Measurements from ENCODE around the gene NDUFB8.
A peak's percentile ranks its signal among the peaks of the same experiment; 100 is the strongest.

The NDUFB8 gene

GRCh38 chr10:100569687-100570481 lies 40.2 kb upstream of the NDUFB8 start:
- in situ Hi-C loops (cut with MboI; ENCODE audit: low pct_unique_long_range_greater_than_20kb, low sequenced_read_pairs, unreplicated experiment): no loop called here
- no peak for DNase-seq (ENCODE audit: low spot score)

DNA sequence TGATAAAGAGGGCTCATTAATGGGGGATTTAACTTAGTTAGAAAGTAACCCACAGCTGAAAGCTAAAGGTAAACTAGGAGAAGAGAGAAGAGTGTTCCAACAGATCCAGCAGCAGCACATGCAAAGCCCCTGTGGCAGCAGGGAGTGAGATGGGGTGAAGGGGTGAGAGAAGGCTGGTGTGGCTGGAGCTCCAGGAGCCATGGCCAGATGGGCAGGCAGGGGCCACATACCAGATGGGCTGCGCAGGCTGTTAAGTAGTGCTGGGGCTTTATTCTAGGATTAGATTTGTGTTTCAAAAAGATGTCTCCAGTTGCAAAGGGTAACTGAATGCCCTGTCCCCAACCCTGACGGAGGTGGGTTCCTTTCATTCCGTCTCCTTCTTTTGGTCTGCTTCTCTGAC lies 39.2 kb upstream of the NDUFB8 start:
- in situ Hi-C loops (cut with MboI; ENCODE audit: low pct_unique_long_range_greater_than_20kb, low sequenced_read_pairs, unreplicated experiment): no loop called here
- TF ChIP-seq CTCF (IDR thresholded peaks at IDR 0.05; ENCODE audit: extremely low read depth, insufficient read depth, missing control alignments): no peak
- no peak for DNase-seq (ENCODE audit: low spot score)

More at GRCh38 chr10:100569687-100570481, 40.2 kb upstream of the NDUFB8 start:
- TF ChIP-seq CTCF (IDR thresholded peaks at IDR 0.05; ENCODE audit: extremely low read depth, insufficient read depth, missing control alignments): peak; percentile 9

DNA sequence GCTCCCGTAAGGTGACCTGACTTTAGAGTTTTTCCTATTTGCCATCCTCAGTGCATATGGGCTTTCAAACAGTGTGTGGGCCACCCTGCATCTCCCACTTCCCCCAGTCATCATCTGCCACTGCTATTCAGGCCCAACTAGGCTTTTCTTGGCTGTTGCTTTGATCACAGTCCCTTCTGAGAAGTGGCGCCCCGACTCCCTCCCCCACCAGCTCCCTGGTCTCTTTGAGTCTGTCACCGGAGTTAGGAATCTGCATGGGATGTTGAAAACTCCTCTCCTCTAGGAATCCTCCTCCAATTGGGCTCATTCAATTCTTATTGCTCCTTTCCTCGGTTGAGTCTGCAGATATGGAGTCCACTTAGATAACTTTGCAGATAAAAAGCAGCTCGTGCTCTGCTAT lies 38.2 kb upstream of the NDUFB8 start:
- no peak for TF ChIP-seq CTCF (IDR thresholded peaks at IDR 0.05; ENCODE audit: extremely low read depth, insufficient read depth, missing control alignments)
- no peak for DNase-seq (ENCODE audit: low spot score)

DNA sequence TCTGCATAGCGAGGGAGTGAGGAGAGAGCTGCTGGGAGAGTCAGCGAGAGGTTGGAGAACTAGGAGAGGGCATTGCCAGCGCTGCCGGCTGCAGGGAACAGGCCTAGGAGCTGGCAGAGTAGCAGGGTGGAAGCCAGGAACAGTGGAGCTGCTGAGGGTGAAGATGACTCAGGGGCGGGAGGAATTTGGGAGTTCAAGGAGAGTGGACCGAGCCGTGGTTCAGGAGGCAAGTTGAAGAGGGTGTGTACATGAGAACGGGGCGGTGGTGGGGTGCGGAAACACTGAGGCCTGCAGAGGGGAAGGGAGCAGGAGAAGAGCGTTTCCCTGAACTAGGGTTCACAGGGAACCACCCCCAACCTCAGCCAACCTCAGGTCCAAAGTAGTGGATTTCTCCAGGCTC lies 37.6 kb upstream of the NDUFB8 start:
- no peak for DNase-seq (ENCODE audit: low spot score)
- in situ Hi-C loops (cut with MboI; ENCODE audit: low pct_unique_long_range_greater_than_20kb, low sequenced_read_pairs, unreplicated experiment): no loop called here
- TF ChIP-seq CTCF (IDR thresholded peaks at IDR 0.05; ENCODE audit: extremely low read depth, insufficient read depth, missing control alignments): no peak

More for the DNA sequence above, 38.2 kb upstream of the NDUFB8 start:
- in situ Hi-C loops (cut with MboI; ENCODE audit: low pct_unique_long_range_greater_than_20kb, low sequenced_read_pairs, unreplicated experiment): no loop called here

DNA sequence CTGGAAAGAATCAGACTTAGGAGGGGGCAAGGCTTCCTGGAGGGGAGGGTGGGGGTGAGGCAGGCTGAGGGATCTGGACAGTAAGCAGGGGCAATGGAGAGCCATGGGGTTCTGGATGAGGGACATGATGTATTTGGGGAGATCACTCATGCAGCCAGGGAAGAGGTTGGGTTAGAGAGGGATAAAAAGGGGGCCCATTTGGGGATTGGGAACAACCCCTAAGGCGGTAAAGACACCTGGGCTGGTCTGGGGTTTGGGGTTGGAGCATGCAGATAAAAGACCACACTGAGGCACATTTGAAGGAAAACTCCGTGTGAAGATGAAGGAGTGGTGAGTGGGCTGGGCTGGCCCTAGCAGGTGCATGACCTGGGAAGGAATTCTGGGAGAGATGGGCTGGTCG lies 36.9 kb upstream of the NDUFB8 start:
- in situ Hi-C loops (cut with MboI; ENCODE audit: low pct_unique_long_range_greater_than_20kb, low sequenced_read_pairs, unreplicated experiment): no loop called here

DNA sequence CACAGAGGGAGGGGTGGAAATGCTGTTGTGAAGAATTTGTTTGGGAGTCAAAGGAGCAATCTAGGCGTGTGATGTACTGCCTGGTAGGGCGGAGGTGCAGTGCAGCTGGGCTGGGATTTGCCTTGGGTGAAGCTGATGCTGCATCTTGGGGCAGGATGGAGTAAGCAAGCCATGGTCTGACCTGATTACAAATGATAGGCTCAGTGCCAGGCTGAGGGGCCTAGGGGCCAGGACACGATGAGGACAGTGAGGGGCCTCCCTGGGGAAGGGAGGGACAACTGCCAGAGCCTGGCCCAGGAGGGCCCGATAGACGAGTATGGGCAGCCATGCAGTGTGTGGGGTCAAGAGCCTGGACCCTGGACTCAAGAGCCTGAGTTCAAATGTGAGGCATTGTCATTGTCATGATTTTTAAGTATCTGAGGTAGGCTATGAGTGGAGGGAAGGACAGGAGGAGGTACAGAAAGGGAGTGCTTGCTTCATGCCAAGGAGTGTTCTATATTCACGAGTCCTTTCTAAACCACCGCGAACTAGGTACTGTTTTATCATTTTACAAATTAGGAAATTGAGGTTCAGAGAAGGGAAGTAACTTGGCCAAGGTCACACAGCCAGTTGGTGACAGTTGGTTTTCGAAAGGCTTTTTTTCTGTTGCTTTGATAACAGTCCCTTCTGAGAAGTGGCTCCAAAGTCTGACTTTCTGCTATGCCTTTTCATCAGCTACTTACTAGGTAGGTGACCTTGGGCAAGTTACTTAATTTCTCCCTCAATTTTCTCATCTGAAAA lies 35.7 kb upstream of the NDUFB8 start:
- TF ChIP-seq CTCF (IDR thresholded peaks at IDR 0.05; ENCODE audit: extremely low read depth, insufficient read depth, missing control alignments): no peak
- in situ Hi-C loops (cut with MboI; ENCODE audit: low pct_unique_long_range_greater_than_20kb, low sequenced_read_pairs, unreplicated experiment): no loop called here
- DNase-seq (ENCODE audit: low spot score): no peak

More for the DNA sequence above, 36.9 kb upstream of the NDUFB8 start:
- no peak for DNase-seq (ENCODE audit: low spot score)
- no peak for TF ChIP-seq CTCF (IDR thresholded peaks at IDR 0.05; ENCODE audit: extremely low read depth, insufficient read depth, missing control alignments)

Data from GM13977 (cell line).